SK-N-SH treated with all-trans-retinoic acid at 6 μM for 48 hours (cell line): Measurements from ENCODE around the gene IL1RL1.

ENCODE experiments used
- ATAC-seq: fragments of 200-7000 bp; cut with Tn5 transposase; 3 replicates; pipeline ENCODE4 v1.9.1; 2020; ENCODE audit warnings: mild to moderate bottlenecking, moderate library complexity
- BACH2 ChIP-seq: fragments of 250-450 bp; sonication (Bioruptor Pico); IDR thresholded peaks from 2 replicates; pipeline ENCODE4 v1.9.0; 2021; ENCODE audit warnings: mild to moderate bottlenecking, borderline replicate concordance
- CREB5 ChIP-seq: fragments of 250-450 bp; sonication (Bioruptor Pico); IDR thresholded peaks from 2 replicates; pipeline ENCODE4 v1.5.1; 2020; ENCODE audit warnings: low read depth, mild to moderate bottlenecking, moderate library complexity
- CSDC2 ChIP-seq: fragments of 250-450 bp; sonication (Bioruptor Pico); IDR thresholded peaks from 2 replicates; pipeline ENCODE4 v1.5.0; 2020; ENCODE audit warnings: mild to moderate bottlenecking, moderate library complexity
- CSRNP3 ChIP-seq: fragments of 250-450 bp; sonication (Bioruptor Pico); IDR thresholded peaks from 2 replicates; pipeline ENCODE4 v1.5.1; 2021; ENCODE audit warnings: mild to moderate bottlenecking, moderate library complexity
- ESRRG ChIP-seq: fragments of 250-450 bp; sonication (Bioruptor Pico); IDR thresholded peaks from 2 replicates; pipeline ENCODE4 v1.6.1; 2021; ENCODE audit warnings: mild to moderate bottlenecking
- GLIS3 ChIP-seq: fragments of 250-450 bp; sonication (Bioruptor Pico); IDR thresholded peaks from 2 replicates; pipeline ENCODE4 v1.5.0; 2020; ENCODE audit warnings: mild to moderate bottlenecking, moderate library complexity
- ISL1 ChIP-seq: fragments of 250-450 bp; sonication (Bioruptor Pico); IDR thresholded peaks from 2 replicates; pipeline ENCODE4 v2.1.2; 2022; ENCODE audit warnings: mild to moderate bottlenecking, moderate library complexity
- OSR1 ChIP-seq: fragments of 250-450 bp; sonication (Bioruptor Pico); IDR thresholded peaks from 2 replicates; pipeline ENCODE4 v1.8.0; 2022; ENCODE audit warnings: moderate library complexity, mild to moderate bottlenecking, inconsistent platforms
- PPARA ChIP-seq: fragments of 250-450 bp; sonication (Bioruptor Pico); IDR thresholded peaks from 2 replicates; pipeline ENCODE4 v1.5.0; 2020; ENCODE audit warnings: mild to moderate bottlenecking, borderline replicate concordance
- RARB ChIP-seq: fragments of 250-450 bp; sonication (Bioruptor Pico); IDR thresholded peaks from 2 replicates; pipeline ENCODE4 v1.8.0; 2021; ENCODE audit warnings: mild to moderate bottlenecking, moderate library complexity
- TCF4 ChIP-seq: fragments of 250-450 bp; sonication (Bioruptor Pico); IDR thresholded peaks from 2 replicates; pipeline ENCODE4 v1.8.0; 2021; ENCODE audit warnings: mild to moderate bottlenecking, moderate library complexity, borderline replicate concordance
- TOX ChIP-seq: fragments of 250-450 bp; sonication (Bioruptor Pico); IDR thresholded peaks from 2 replicates; pipeline ENCODE4 v1.8.0; 2021; ENCODE audit warnings: mild to moderate bottlenecking, moderate library complexity, borderline replicate concordance
- TSHZ2 ChIP-seq: fragments of 250-450 bp; sonication (Bioruptor Pico); IDR thresholded peaks from 2 replicates; pipeline ENCODE4 v1.5.0; 2020; ENCODE audit warnings: mild to moderate bottlenecking, moderate library complexity
- ZC3H10 ChIP-seq: fragments of 250-450 bp; sonication (Bioruptor Pico); IDR thresholded peaks from 2 replicates; pipeline ENCODE4 v1.5.1; 2021; ENCODE audit warnings: mild to moderate bottlenecking, moderate library complexity
- ZFP30 ChIP-seq: fragments of 450-650 bp; formaldehyde crosslinking; IDR thresholded peaks from 2 replicates; pipeline ENCODE4 v1.5.0; 2022; ENCODE audit warnings: mild to moderate bottlenecking, moderate library complexity
- ZNF565 ChIP-seq: fragments of 450-650 bp; formaldehyde crosslinking; conservative IDR thresholded peaks from 2 replicates; pipeline ENCODE4 v1.5.0; 2020; ENCODE audit warnings: low read depth, mild to moderate bottlenecking, moderate library complexity
- ZNF70 ChIP-seq: fragments of 450-650 bp; formaldehyde crosslinking; IDR thresholded peaks from 2 replicates; pipeline ENCODE4 v1.5.0; 2020; ENCODE audit warnings: mild to moderate bottlenecking, moderate library complexity
- TF ChIP-seq, protein P1 (sequence below): fragments of 250-450 bp; sonication (Bioruptor Pico); IDR thresholded peaks from 2 replicates; pipeline ENCODE4 v1.8.0; 2020; ENCODE audit warnings: mild to moderate bottlenecking, moderate library complexity, borderline replicate concordance

The IL1RL1 gene

GRCh38 chr2:102337481-102338386 is 26.4 kb downstream of the IL1RL1 start:
- no peak for ATAC-seq
- TF ChIP-seq ISL1 (CRISPR knock-in tag) (no peak), RARB (CRISPR knock-in tag) (no peak), BACH2 (CRISPR knock-in tag) (no peak), ZNF565 (CRISPR knock-in tag) (no peak), CREB5 (CRISPR knock-in tag) (no peak), TSHZ2 (CRISPR knock-in tag) (no peak), ZNF70 (no peak), ESRRG (no peak), ZC3H10 (CRISPR knock-in tag) (no peak), GLIS3 (CRISPR knock-in tag) (no peak), PPARA (CRISPR knock-in tag) (no peak), TCF4 (CRISPR knock-in tag) (no peak), CSDC2 (CRISPR knock-in tag) (no peak), ZFP30 (CRISPR knock-in tag) (no peak)
- TF ChIP-seq, protein P1, sequence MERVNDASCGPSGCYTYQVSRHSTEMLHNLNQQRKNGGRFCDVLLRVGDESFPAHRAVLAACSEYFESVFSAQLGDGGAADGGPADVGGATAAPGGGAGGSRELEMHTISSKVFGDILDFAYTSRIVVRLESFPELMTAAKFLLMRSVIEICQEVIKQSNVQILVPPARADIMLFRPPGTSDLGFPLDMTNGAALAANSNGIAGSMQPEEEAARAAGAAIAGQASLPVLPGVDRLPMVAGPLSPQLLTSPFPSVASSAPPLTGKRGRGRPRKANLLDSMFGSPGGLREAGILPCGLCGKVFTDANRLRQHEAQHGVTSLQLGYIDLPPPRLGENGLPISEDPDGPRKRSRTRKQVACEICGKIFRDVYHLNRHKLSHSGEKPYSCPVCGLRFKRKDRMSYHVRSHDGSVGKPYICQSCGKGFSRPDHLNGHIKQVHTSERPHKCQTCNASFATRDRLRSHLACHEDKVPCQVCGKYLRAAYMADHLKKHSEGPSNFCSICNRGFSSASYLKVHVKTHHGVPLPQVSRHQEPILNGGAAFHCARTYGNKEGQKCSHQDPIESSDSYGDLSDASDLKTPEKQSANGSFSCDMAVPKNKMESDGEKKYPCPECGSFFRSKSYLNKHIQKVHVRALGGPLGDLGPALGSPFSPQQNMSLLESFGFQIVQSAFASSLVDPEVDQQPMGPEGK (CRISPR knock-in tag), result no peak

- ATAC-seq, result no peak
- TF ChIP-seq RARB (CRISPR knock-in tag) (no peak), ISL1 (CRISPR knock-in tag) (no peak), CSRNP3 (no peak), TCF4 (CRISPR knock-in tag) (no peak), CREB5 (CRISPR knock-in tag) (no peak), ZC3H10 (CRISPR knock-in tag) (no peak), BACH2 (CRISPR knock-in tag) (no peak), GLIS3 (CRISPR knock-in tag) (no peak), TOX (CRISPR knock-in tag) (no peak), OSR1 (no peak), ZFP30 (CRISPR knock-in tag) (no peak), ZNF70 (no peak), ESRRG (no peak)
- TF ChIP-seq, protein P1 (CRISPR knock-in tag), result no peak
Observed at GRCh38 chr2:102340778-102341177, 29.4 kb downstream of the IL1RL1 start.
